HL-60 (cell line): ENCODE data around the gene RPL37.

ENCODE experiments used
- GABPA ChIP-seq: IDR thresholded peaks from 2 replicates; pipeline ENCODE4 v1.6.1; 2012; ENCODE audit warnings: low read depth
- TF ChIP-seq, protein P1 (sequence below): IDR thresholded peaks from one replicate; pipeline ENCODE4 v1.5.1; 2011; ENCODE audit warnings: low read length, control low read depth, inconsistent platforms; ENCODE audit not compliant: insufficient read depth
- TF ChIP-seq, protein P2 (sequence below): IDR thresholded peaks from 2 replicates; pipeline ENCODE4 v1.6.1; 2012; ENCODE audit warnings: low read depth; ENCODE audit not compliant: insufficient replicate concordance

DNA sequence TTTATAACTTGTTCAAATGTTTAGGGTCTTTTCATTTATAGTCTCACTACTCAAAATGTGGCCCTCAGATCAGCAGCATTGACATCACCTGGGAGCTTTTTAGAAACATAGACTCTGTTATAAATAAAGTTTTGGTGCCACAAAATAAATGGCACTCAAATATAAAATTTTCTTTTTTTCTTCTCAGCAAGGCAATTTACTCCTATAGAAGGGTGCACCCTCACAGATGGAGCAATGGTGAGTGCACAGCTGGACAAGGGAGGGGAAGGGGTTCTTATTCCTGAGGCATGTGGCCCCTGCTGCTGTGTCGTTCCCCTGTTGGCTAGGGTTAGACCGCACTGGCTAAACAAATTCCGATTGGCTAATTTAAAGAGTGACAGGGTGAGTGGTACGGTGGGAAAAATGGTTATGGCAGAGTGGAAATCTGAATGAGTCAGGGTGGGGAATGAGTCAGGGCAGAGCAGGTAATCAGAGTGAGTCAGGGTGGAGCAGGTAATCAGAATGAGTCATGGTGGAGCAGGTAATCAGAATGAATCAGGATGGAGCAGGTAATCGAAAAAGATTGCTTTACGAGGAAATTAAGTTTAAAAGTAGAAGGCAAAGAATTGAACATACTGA lies 42.5 kb upstream of the RPL37 start:
- TF ChIP-seq, protein P1, sequence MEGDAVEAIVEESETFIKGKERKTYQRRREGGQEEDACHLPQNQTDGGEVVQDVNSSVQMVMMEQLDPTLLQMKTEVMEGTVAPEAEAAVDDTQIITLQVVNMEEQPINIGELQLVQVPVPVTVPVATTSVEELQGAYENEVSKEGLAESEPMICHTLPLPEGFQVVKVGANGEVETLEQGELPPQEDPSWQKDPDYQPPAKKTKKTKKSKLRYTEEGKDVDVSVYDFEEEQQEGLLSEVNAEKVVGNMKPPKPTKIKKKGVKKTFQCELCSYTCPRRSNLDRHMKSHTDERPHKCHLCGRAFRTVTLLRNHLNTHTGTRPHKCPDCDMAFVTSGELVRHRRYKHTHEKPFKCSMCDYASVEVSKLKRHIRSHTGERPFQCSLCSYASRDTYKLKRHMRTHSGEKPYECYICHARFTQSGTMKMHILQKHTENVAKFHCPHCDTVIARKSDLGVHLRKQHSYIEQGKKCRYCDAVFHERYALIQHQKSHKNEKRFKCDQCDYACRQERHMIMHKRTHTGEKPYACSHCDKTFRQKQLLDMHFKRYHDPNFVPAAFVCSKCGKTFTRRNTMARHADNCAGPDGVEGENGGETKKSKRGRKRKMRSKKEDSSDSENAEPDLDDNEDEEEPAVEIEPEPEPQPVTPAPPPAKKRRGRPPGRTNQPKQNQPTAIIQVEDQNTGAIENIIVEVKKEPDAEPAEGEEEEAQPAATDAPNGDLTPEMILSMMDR: no peak
- no peak for TF ChIP-seq GABPA
- TF ChIP-seq, protein P2, sequence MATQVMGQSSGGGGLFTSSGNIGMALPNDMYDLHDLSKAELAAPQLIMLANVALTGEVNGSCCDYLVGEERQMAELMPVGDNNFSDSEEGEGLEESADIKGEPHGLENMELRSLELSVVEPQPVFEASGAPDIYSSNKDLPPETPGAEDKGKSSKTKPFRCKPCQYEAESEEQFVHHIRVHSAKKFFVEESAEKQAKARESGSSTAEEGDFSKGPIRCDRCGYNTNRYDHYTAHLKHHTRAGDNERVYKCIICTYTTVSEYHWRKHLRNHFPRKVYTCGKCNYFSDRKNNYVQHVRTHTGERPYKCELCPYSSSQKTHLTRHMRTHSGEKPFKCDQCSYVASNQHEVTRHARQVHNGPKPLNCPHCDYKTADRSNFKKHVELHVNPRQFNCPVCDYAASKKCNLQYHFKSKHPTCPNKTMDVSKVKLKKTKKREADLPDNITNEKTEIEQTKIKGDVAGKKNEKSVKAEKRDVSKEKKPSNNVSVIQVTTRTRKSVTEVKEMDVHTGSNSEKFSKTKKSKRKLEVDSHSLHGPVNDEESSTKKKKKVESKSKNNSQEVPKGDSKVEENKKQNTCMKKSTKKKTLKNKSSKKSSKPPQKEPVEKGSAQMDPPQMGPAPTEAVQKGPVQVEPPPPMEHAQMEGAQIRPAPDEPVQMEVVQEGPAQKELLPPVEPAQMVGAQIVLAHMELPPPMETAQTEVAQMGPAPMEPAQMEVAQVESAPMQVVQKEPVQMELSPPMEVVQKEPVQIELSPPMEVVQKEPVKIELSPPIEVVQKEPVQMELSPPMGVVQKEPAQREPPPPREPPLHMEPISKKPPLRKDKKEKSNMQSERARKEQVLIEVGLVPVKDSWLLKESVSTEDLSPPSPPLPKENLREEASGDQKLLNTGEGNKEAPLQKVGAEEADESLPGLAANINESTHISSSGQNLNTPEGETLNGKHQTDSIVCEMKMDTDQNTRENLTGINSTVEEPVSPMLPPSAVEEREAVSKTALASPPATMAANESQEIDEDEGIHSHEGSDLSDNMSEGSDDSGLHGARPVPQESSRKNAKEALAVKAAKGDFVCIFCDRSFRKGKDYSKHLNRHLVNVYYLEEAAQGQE: no peak
